Prostate gland (tissue), 2 donors: Measurements from ENCODE around the gene XPR1.

ENCODE experiments used
- CTCF ChIP-seq, 4 experiments: fragments of 200-600 bp in 2 of 4; fragments of 450-650 bp in 2 of 4; sonication (generic) in 2 of 4; IDR thresholded peaks; 1 replicate in 3 of 4; 2 replicates in 1 of 4; pipeline ENCODE4 v1.5.1; 2016 to 2019; ENCODE audit warnings: antibody characterized with exemption in 4 of 4, mild to moderate bottlenecking in 2 of 4, moderate library complexity in 2 of 4
- POLR2A ChIP-seq: fragments of 450-650 bp; IDR thresholded peaks from one replicate; pipeline ENCODE4 v1.6.1; 2016; ENCODE audit warnings: antibody characterized with exemption, mild to moderate bottlenecking
- POLR2AphosphoS5 ChIP-seq: sonication (generic); formaldehyde crosslinking; IDR thresholded peaks from one replicate; pipeline ENCODE4 v1.6.1; 2017; ENCODE audit warnings: antibody characterized with exemption

GRCh38 chr1:180802813-180803212 is 171.0 kb downstream of the XPR1 start:
- TF ChIP-seq CTCF (IDR thresholded peaks at IDR 0.05) (no peak), POLR2AphosphoS5 (no peak), POLR2A (no peak)
